ENCODE measurements around the gene NMS. TPM values are rescaled to one million over a fixed set of nuclear protein-coding genes. Genes with fewer than 3 reads are reported as not detected.

NMS gene
- total and polyA plus RNA-seq, 2 donors from 2014 or later, result not detected

GRCh38 chr2:100520224-100520623 lies 49.9 kb downstream of the NMS start:
- no peak for TF ChIP-seq CTCF (IDR thresholded peaks at IDR 0.05; ENCODE audit: borderline replicate concordance, extremely low read depth, insufficient read depth)
- H3K4me3 ChIP-seq (ENCODE audit: low read length in 3 of 3), result no peak overlapping the region
- intact Hi-C loops (cut with DNase I), result no loop called here
- no peak overlapping the region for H3K27ac ChIP-seq (ENCODE audit: low read depth in 2 of 2, low read length in 2 of 2)
- H3K27me3 ChIP-seq (ENCODE audit: control insufficient read depth, insufficient read depth, low read length), result no peaks in the 10 kb centered on the region
- DNase-seq (no peak), FAIRE-seq (no peak)
- no peaks in the 10 kb centered on the region for H3K9me3 ChIP-seq (ENCODE audit: control insufficient read depth in 2 of 3, insufficient read depth in 1 of 3, low read length in 3 of 3)
- no peak overlapping the region for H3K9ac ChIP-seq (ENCODE audit: low read length in 3 of 3)
- H3K36me3 ChIP-seq (ENCODE audit: control insufficient read depth in 2 of 3, insufficient read depth in 3 of 3, low read length in 3 of 3), result no peaks in the 10 kb centered on the region
- no peaks in the 10 kb centered on the region for H3K4me1 ChIP-seq (ENCODE audit: control insufficient read depth in 2 of 3, insufficient read depth in 2 of 3, low read depth in 1 of 3, low read length in 3 of 3)

- Histone ChIP-seq H3K9me3 (ENCODE audit: control insufficient read depth in 2 of 3, insufficient read depth in 1 of 3, low read length in 3 of 3) (no peaks in the 10 kb centered on the region), H3K27me3 (ENCODE audit: control insufficient read depth, insufficient read depth, low read length) (no peaks in the 10 kb centered on the region), H3K27ac (ENCODE audit: low read depth in 2 of 2, low read length in 2 of 2) (no peak overlapping the region), H3K4me3 (ENCODE audit: low read length in 3 of 3) (no peak overlapping the region), H3K4me1 (ENCODE audit: control insufficient read depth in 2 of 3, insufficient read depth in 2 of 3, low read depth in 1 of 3, low read length in 3 of 3) (no peaks in the 10 kb centered on the region), H3K9ac (ENCODE audit: low read length in 3 of 3) (no peak overlapping the region), H3K36me3 (ENCODE audit: control insufficient read depth in 2 of 3, insufficient read depth in 3 of 3, low read length in 3 of 3) (no peaks in the 10 kb centered on the region)
- no peak for FAIRE-seq
- no peak for TF ChIP-seq CTCF (IDR thresholded peaks at IDR 0.05; ENCODE audit: borderline replicate concordance, extremely low read depth, insufficient read depth)
- DNase-seq, result peak in 1 of 5 donors; percentile 12
- intact Hi-C loops (cut with DNase I), result no loop called here
These were observed 52.1 kb downstream of the NMS start for GRCh38 chr2:100522430-100522829.

GRCh38 chr2:100524331-100524730 lies 54.0 kb downstream of the NMS start:
- DNase-seq (no peak), FAIRE-seq (no peak)

More at GRCh38 chr2:100524331-100524730, 54.0 kb downstream of the NMS start:
- H3K4me3 ChIP-seq (ENCODE audit: low read length in 3 of 3), result no peak overlapping the region
- no peaks in the 10 kb centered on the region for H3K9me3 ChIP-seq (ENCODE audit: control insufficient read depth in 2 of 3, insufficient read depth in 1 of 3, low read length in 3 of 3)
- no peak for TF ChIP-seq CTCF (IDR thresholded peaks at IDR 0.05; ENCODE audit: borderline replicate concordance, extremely low read depth, insufficient read depth)
- H3K4me1 ChIP-seq (ENCODE audit: control insufficient read depth in 2 of 3, insufficient read depth in 2 of 3, low read depth in 1 of 3, low read length in 3 of 3), result no peaks in the 10 kb centered on the region
- intact Hi-C loops (cut with DNase I), result no loop called here
- H3K36me3 ChIP-seq (ENCODE audit: control insufficient read depth in 2 of 3, insufficient read depth in 3 of 3, low read length in 3 of 3), result no peaks in the 10 kb centered on the region
- H3K27me3 ChIP-seq (ENCODE audit: control insufficient read depth, insufficient read depth, low read length), result no peaks in the 10 kb centered on the region
- no peak overlapping the region for H3K9ac ChIP-seq (ENCODE audit: low read length in 3 of 3)
- H3K27ac ChIP-seq (ENCODE audit: low read depth in 2 of 2, low read length in 2 of 2), result no peak overlapping the region

Measured in kidney (tissue), 14 donors.